Common myeloid progenitor, CD34-positive (primary cell): Measurements from ENCODE around the gene COL27A1.
"Not testable (repeated sequence)": the region's sequence is repeated elsewhere in the genome, so short reads cannot be mapped to it uniquely, and the experiment has no call there.

ENCODE experiments used
- CTCF ChIA-PET: fragments of 350-600 bp; sonication (Branson Sonifier 250); formaldehyde crosslinking; loops from one replicate; lab custom pipeline; 2021; ENCODE audit warnings: antibody characterized with exemption; lab: Charles Lee
- POLR2A ChIA-PET: fragments of 350-600 bp; sonication (Branson Sonifier 250); formaldehyde crosslinking; loops from one replicate; lab custom pipeline; 2021; ENCODE audit warnings: antibody characterized with exemption; lab: Charles Lee
- DNase-seq, 3 donors: peaks; one replicate each; pipeline versions ENCODE4 v3.0.0 to v3.0.0-alpha.2; 2013
- H3K27ac ChIP-seq, 2 experiments: 1 replicate in 1 of 2; 2 replicates in 1 of 2; pipeline ENCODE4 v1.7.0; 2013; ENCODE audit warnings: inconsistent platforms in 2 of 2, low read length in 2 of 2, mild to moderate bottlenecking in 2 of 2, low read depth in 1 of 2, moderate library complexity in 1 of 2; ENCODE audit not compliant: severe bottlenecking in 2 of 2, insufficient read depth in 1 of 2, poor library complexity in 1 of 2
- H3K27me3 ChIP-seq, 5 experiments: replicated peaks in 2 of 5; 1 replicate in 3 of 5; 2 replicates in 2 of 5; pipeline versions ENCODE4 v1.6.1 to v1.7.0; 2013; ENCODE audit warnings: low read length in 4 of 5, mild to moderate bottlenecking in 2 of 5, moderate library complexity in 2 of 5, inconsistent platforms in 1 of 5; ENCODE audit not compliant: insufficient read depth in 5 of 5, control insufficient read depth in 4 of 5
- H3K36me3 ChIP-seq, 4 experiments: 1 replicate in 2 of 4; 2 replicates in 2 of 4; pipeline versions ENCODE4 v1.6.1 to v1.7.0; 2013; ENCODE audit warnings: low read length in 3 of 4, control low read depth in 1 of 4, mild to moderate bottlenecking in 1 of 4; ENCODE audit not compliant: control insufficient read depth in 4 of 4, insufficient read depth in 4 of 4
- H3K4me1 ChIP-seq, 4 experiments: 1 replicate in 3 of 4; 2 replicates in 1 of 4; pipeline versions ENCODE4 v1.6.1 to v1.7.1; 2013; ENCODE audit warnings: low read length in 3 of 4, mild to moderate bottlenecking in 3 of 4, control low read depth in 1 of 4, inconsistent platforms in 1 of 4, moderate library complexity in 1 of 4; ENCODE audit not compliant: control insufficient read depth in 4 of 4, insufficient read depth in 4 of 4; ENCODE audit errors: control extremely low read depth in 1 of 4
- H3K4me3 ChIP-seq, 7 experiments: 1 replicate in 4 of 7; 2 replicates in 3 of 7; pipeline versions ENCODE4 v1.5.1 to v1.7.0; 2013; ENCODE audit warnings: mild to moderate bottlenecking in 7 of 7, low read length in 6 of 7, moderate library complexity in 6 of 7, inconsistent platforms in 2 of 7, low read depth in 2 of 7, control low read depth in 1 of 7; ENCODE audit not compliant: insufficient read depth in 4 of 7, control insufficient read depth in 1 of 7; ENCODE audit errors: extremely low read depth in 1 of 7
- H3K9me3 ChIP-seq, 5 experiments: 1 replicate in 4 of 5; 2 replicates in 1 of 5; pipeline versions ENCODE4 v1.6.1 to v1.7.1; 2013; ENCODE audit warnings: low read length in 4 of 5, mild to moderate bottlenecking in 2 of 5, inconsistent platforms in 1 of 5, low read depth in 1 of 5, moderate library complexity in 1 of 5; ENCODE audit not compliant: control insufficient read depth in 4 of 5, insufficient read depth in 2 of 5; ENCODE audit errors: control extremely low read depth in 1 of 5
- WGBS: methylation state at CpG from one replicate; pipeline ENCODE4 v1.1.5; 2013; ENCODE audit not compliant: insufficient coverage; 5-methylcytosine and 5-hydroxymethylcytosine counted together

Gene COL27A1

GRCh38 chr9:114321759-114322158 is 166.4 kb downstream of the COL27A1 start:
- ChIA-PET CTCF (interaction anchor here (1.0 kb wide), 1 partner anchor 239 kb away, joined by 3 read pairs; no protein-coding TSS in a partner anchor), POLR2A (no interaction called here)
- no peaks in the 10 kb centered on the region for H3K4me1 ChIP-seq

DNA sequence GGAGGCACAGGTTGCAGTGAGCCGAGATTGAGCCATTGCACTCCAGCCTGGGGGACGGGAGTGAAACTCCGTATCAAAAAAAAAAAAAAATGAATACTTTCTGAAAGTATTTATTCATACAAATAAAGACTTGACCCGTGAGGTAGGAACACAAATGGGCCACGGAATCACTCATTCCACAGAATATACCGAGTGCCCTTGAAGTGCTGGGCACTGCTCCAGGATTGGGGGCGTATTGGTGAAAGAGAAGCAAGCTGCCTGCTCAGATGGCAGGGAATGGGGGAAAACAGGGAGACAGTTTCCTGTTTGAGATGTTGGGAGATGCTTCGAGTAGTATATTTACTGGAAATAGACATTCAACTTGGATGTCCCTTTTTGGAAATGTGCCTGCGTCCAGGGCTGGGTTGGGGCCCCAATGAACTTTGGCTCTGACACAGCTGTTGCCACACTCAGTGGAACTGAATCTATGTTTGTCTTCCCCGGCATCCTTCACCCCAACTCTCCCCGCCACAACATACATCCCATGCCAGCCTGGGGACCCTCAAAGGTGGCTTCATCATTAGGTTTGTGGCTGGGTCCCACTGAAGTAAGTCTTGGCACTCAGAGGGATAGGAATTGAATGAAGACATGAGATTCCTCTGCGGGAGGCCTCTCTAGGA is 167.0 kb downstream of the COL27A1 start:
- WGBS, result 100% methylated on average over 1 of the region's 12 CpGs

More at GRCh38 chr9:114321759-114322158, 166.4 kb downstream of the COL27A1 start:
- Histone ChIP-seq H3K9me3 (no peaks in the 10 kb centered on the region), H3K27me3 (no peaks in the 10 kb centered on the region), H3K4me3 (no peak overlapping the region), H3K27ac (no peak overlapping the region), H3K36me3 (no peaks in the 10 kb centered on the region)
- 93% methylated on average over 3 of the region's 8 CpGs for WGBS
- DNase-seq, result no peak

GRCh38 chr9:114322831-114323531 is 167.6 kb downstream of the COL27A1 start, which contains the start of gene ORM1:
Gene ORM1, plus strand, starts transcription at chr9:114323098. Its CDS starts 36 bp downstream, at chr9:114323134.
- POLR2A ChIA-PET, H3K27ac ChIP-seq, H3K27me3 ChIP-seq, H3K9me3 ChIP-seq, H3K36me3 ChIP-seq, CTCF ChIA-PET, H3K4me1 ChIP-seq, H3K4me3 ChIP-seq, DNase-seq: not testable (repeated sequence)
- no CpG with 5 or more reads among the region's 15 CpGs for WGBS

More for the DNA sequence above, 167.0 kb downstream of the COL27A1 start:
- H3K4me3 ChIP-seq, H3K36me3 ChIP-seq, DNase-seq, H3K27ac ChIP-seq, H3K4me1 ChIP-seq, H3K9me3 ChIP-seq, H3K27me3 ChIP-seq, POLR2A ChIA-PET: not testable (repeated sequence)
- CTCF ChIA-PET, result interaction anchor here (1.0 kb wide), 1 partner anchor 240 kb away, joined by 3 read pairs; no protein-coding TSS in a partner anchor

DNA sequence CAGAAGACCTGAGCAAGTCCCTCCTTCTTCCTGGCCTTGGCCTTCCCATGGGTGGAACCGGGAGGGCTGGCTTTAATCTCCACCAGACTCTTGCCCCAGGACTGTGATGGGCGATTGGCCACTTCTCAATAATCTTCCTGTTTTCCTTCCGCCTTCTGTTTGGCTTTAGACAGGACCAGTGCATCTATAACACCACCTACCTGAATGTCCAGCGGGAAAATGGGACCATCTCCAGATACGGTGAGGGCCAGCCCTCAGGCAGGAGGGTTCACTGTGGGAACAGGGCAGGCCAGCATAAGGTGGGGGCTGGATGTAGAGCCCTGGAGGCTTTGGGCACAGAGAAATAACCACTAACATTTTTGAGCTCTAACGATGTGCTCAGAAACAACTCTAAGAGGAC is 168.5 kb downstream of the COL27A1 start:
- H3K9me3 ChIP-seq, POLR2A ChIA-PET, H3K36me3 ChIP-seq, DNase-seq, H3K27me3 ChIP-seq, H3K27ac ChIP-seq, CTCF ChIA-PET, H3K4me1 ChIP-seq, H3K4me3 ChIP-seq: not testable (repeated sequence)
- WGBS, result 100% methylated on average over 4 of the region's 6 CpGs

- CTCF ChIA-PET, result no interaction called here
- no peaks in the 10 kb centered on the region for H3K27me3 ChIP-seq
- no peak overlapping the region for H3K27ac ChIP-seq
- POLR2A ChIA-PET, result no interaction called here
- DNase-seq, result no peak
- H3K9me3 ChIP-seq, result peaks cover 0 to 3% (median 0%) of the 10 kb centered on the region in 5 experiments
- no peaks in the 10 kb centered on the region for H3K36me3 ChIP-seq
- no peak overlapping the region for H3K4me3 ChIP-seq
- H3K4me1 ChIP-seq, result no peaks in the 10 kb centered on the region
- 98% methylated on average over 6 of the region's 8 CpGs for WGBS
Measured at GRCh38 chr9:114324492-114324891, 169.2 kb downstream of the COL27A1 start.

- H3K9me3 ChIP-seq, H3K27ac ChIP-seq, CTCF ChIA-PET, H3K27me3 ChIP-seq, H3K4me3 ChIP-seq, POLR2A ChIA-PET, DNase-seq, H3K4me1 ChIP-seq, H3K36me3 ChIP-seq: not testable (repeated sequence)
- 100% methylated on average over 5 of the region's 9 CpGs for WGBS
Measured at GRCh38 chr9:114324965-114325364, 169.6 kb downstream of the COL27A1 start.

DNA sequence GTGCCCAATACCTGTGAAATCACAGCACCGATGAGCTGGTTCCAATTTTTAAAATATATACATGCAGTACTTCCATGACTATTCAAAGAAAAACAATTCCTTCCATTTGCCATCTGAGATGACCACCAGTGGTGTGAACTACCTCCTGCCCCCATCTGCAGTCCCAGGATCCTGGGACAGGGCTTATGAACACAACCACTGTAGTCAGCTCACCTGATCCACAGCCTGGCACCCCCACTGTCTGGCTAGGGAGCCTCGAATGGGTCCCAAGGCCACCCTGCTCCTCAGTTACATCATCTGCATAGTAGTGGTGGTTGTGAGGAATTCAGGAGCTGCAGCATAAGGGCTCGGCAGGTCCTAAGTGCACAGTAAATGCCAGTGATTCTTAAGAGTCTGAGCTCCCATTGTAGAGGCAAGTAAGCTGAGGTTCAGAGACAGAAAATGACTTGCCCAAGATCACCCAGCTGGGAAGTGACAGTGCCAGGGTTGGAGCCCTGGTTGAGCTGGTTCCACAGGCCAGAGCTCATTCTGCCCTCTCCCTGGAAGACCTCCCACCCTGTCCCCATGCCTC is 170.4 kb downstream of the COL27A1 start:
- CTCF ChIA-PET, DNase-seq, POLR2A ChIA-PET, H3K36me3 ChIP-seq, H3K9me3 ChIP-seq, H3K27ac ChIP-seq, H3K4me3 ChIP-seq, H3K4me1 ChIP-seq, H3K27me3 ChIP-seq: not testable (repeated sequence)
- no CpG with 5 or more reads among the region's 3 CpGs for WGBS
